ENCODE data around the gene MGP.

The MGP gene

DNA sequence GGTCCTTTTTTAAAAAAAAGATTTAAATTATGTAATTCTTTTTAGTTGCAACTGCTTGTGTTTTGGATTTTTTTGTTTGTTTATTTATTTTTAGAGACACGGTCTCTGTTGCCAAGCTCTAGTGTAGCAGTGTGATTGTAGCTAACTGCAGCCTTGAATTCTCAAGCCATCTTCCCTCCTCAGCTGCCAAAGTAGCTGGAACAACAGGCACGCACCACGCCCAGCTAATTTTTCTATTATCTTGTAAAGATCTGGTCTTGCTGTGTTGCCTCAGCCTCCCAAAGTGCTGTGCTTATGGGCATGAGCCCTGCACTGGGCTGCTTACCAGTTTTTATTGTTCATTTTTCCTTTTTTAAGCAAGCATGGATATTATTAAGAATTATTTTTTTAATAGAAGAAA, 31.7 kb downstream of the MGP start:
- peak; percentile 52 for DNase-seq

- no peak for DNase-seq
Observed at GRCh38 chr12:14852880-14853279, 32.8 kb downstream of the MGP start.

- DNase-seq, result no peak
Observed at GRCh38 chr12:14850929-14851663, 34.6 kb downstream of the MGP start.

GRCh38 chr12:14849661-14850060, 36.0 kb downstream of the MGP start:
- DNase-seq, result no peak

DNA sequence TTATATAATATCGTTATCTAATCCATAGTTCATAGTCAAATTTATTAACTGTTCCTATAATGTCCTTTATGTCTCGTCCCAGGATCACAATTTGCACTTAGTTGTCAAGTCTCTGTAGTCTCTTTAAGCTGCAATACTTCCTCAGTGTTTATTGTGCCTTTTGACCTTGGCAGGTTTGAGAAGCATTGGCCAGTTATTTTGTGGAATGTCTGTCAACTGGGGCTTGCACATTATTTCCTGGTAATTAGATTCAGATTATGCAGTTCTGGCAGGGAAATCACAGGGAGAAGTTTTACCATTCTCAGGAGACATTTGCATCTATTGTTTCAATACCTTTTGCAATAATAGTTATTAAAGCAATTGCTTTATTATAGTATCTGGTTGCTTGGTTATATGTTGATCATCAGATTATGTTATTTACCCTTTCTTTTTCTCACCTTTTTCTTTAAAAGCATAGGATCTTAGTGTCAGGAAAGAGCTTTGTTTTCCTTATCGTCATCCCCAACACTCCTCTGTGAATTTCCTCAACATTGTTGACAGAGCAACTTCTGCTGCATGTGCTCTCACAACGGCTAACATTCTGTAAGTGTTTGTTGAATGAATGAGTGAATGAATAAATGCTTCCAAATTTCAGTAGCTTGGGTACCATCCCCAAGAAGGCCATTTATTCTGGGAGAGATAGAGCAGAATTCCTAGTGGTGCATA, 38.6 kb downstream of the MGP start:
- DNase-seq, result no peak

DNA sequence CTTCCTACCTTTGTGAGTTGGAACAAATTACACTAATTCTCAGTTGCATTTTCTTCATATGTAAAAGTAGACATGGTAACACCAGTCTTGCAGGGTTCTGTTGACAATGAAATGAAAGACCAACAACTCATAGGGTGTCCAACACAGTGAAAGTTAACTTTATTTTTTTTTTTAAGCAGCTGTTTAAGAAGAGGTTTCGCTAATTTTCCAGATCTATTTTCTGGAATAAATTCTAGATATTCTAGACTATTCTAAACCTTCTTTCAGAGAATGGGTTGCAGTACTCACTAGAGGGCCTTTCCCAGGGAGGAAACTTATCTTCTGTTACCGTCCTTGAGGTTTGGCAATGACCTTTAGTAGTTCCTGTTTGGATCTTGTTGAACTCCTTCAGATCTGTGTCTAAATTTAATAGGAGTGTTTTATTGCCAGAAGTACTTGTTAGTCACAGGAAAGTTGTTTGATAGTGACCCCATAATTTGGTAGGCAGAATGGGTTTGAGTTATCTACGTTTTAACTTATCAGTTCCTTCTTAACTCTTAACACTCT, 39.5 kb downstream of the MGP start:
- no peak for DNase-seq

GRCh38 chr12:14845350-14845750, 40.3 kb downstream of the MGP start:
- peak; percentile 24 for DNase-seq

GRCh38 chr12:14844401-14844800, 41.3 kb downstream of the MGP start:
- no peak for DNase-seq

DNA sequence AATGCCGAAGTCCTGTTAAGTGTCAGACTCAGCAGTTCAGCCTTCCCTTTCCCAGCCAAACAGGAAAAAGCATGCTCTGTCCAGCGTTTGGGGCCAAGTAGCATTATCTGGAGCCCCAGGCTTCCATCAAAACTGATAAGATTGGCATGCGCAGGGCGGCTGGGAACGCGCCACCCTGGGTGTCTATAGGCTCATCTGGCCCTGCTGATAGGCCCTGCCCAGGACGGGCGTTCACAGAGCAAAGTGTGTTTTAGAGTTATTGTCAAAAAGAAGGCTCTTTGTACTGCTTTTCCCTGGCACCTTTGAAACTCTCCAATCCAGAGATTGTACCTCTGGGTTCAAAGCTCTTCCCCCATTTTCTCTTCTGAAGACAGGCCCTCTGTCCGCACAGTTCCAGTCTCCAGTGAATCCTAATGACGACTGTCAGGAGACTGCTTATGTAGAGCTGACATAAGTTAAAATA, 42.2 kb downstream of the MGP start, which contains the start of gene ART4:
Gene ART4, minus strand, starts transcription at position 102 of the 463 bp plus-strand sequence. CDS start 413 bp downstream, outside the sequence.
- no peak for DNase-seq

DNA sequence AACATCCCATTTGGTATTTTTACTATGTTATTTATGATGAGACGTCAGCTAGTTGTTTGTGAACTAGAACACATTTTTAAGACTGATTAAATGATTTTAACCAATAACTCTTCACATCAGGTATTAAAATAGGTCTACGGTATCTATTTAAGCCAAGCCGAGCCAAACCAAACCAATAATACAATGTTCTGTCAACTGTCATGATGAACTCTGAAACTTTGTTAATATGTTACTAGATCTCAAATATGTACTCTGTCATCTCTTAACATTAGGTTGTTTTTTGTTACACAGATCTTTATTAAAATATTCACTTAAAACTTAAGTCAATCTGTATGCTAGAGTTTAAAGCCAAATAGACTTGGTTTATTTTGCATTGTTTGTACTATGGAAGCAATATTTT, 43.3 kb downstream of the MGP start:
- no peak for DNase-seq

DNA sequence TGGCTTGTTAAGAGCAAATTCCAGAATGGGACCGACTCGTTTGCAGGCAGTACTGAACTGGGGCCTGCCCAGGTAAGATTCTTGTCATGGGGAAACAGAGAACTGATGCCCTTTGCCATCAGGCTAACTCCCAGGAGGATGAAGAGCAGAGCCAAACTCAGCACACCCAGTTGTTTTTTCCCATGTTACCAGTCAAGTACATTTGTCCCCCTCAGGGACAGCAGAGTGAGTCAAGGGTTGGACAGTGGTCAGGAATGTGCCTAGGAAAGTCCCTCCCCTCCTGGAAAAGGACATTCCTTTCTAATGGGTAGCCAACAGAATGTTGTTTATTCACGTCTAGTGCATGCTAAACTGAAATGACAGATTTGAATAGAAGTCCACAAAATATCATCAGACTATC, 43.9 kb downstream of the MGP start:
- no peak for DNase-seq

DNA sequence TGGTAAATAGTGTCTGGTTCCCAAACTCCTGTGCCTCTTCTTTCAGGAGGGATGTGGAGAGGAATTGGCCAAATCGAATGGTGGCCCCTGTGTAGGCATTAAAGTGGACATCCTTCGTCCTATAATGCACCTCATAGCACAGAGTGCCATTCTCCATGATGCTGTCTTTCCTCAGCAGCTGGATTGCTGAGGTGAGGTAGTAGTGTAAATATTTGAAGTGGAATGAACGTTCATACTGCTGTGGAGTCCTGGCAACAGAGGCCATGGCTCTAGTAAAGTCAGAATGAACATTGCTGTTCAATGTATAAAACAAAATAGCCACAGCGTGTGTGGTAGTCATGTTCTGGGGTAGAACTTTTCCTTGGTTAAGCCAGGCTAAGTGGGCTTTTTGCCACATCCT, 45.0 kb downstream of the MGP start:
- DNase-seq, result no peak

DNA sequence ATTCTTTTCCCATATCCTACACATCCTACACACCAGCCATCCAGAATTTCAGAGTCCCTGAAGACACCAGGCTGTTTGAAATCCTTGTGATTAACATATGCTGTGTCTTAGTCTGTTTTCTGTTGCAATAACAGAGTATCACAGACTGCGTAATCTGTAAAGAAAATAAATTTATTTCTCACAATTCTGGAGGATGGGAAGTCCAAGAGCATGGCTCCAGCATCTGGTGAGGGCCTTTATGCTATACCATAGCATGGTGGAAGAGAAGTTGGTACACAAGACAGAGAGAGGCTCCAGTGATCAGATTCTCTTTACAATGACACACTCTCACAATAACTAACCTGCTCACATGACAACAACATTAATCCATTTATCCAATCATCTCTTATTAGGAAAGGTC, 46.4 kb downstream of the MGP start:
- no peak for DNase-seq

GRCh38 chr12:14836336-14837210, 49.1 kb downstream of the MGP start:
- no peak for DNase-seq

- peak; percentile 33 for DNase-seq
Observed at GRCh38 chr12:14834509-14834908, 51.1 kb downstream of the MGP start.

DNA sequence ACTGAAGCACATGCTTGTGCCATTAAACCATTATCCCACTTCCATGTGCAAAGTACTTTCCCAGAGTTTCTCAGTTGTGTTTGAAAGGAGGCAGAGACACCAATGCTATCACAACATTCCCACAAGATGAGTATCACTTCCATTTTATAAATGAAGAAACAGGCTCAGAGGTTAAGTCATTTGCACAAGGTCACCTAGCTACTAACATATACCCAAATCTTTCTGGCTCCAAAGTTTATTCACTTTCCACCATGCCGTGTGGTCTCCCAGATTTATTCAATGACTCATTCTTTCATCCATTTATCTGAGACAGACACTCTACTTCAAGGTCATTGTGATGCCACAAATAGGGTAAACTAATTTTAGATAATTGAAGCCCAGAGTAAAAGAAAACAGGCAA, 51.7 kb downstream of the MGP start:
- no peak for DNase-seq

- DNase-seq, result no peak
Observed at GRCh38 chr12:14833336-14833735, 52.3 kb downstream of the MGP start.

Measured in NCI-H2227 treated with DMSO at 0.1 percent for 48 hours (cell line).